Parathyroid adenoma (tissue), 2 donors: Measurements from ENCODE around the gene CYP4F22.
A peak's percentile ranks its signal among the peaks of the same experiment; 100 is the strongest.

Source experiments
- H2AFZ ChIP-seq: fragments of 300-600 bp; sonication (generic); one replicate; pipeline ENCODE4 v1.7.0; 2017; ENCODE audit warnings: antibody characterized with exemption, mild to moderate bottlenecking
- H3K27ac ChIP-seq: fragments of 300-600 bp; sonication (generic); one replicate; pipeline ENCODE4 v1.7.0; 2017
- H3K27me3 ChIP-seq: fragments of 300-600 bp; sonication (generic); one replicate; pipeline ENCODE4 v1.7.0; 2017; ENCODE audit warnings: low read length; ENCODE audit not compliant: control insufficient read depth, insufficient read depth
- H3K36me3 ChIP-seq: fragments of 300-600 bp; sonication (generic); one replicate; pipeline ENCODE4 v1.7.0; 2017; ENCODE audit warnings: low read length; ENCODE audit not compliant: control insufficient read depth, insufficient read depth
- H3K4me1 ChIP-seq: fragments of 300-600 bp; sonication (generic); one replicate; pipeline ENCODE4 v1.7.0; 2017; ENCODE audit warnings: control low read depth
- H3K4me2 ChIP-seq: fragments of 300-600 bp; sonication (generic); one replicate; pipeline ENCODE4 v1.7.0; 2017; ENCODE audit warnings: low read length
- H3K4me3 ChIP-seq: fragments of 300-600 bp; sonication (generic); one replicate; pipeline ENCODE4 v1.7.0; 2017; ENCODE audit warnings: low read depth, low read length
- H3K79me2 ChIP-seq: fragments of 300-600 bp; sonication (generic); one replicate; pipeline ENCODE4 v1.7.0; 2017; ENCODE audit warnings: control low read depth
- H3K9ac ChIP-seq: fragments of 300-600 bp; sonication (generic); one replicate; pipeline ENCODE4 v1.7.0; 2017; ENCODE audit warnings: mild to moderate bottlenecking
- H3K9me3 ChIP-seq: fragments of 300-600 bp; sonication (generic); one replicate; pipeline ENCODE4 v1.7.0; 2017; ENCODE audit warnings: low read length; ENCODE audit not compliant: control insufficient read depth
- CTCF ChIP-seq: fragments of 300-600 bp; sonication (generic); IDR thresholded peaks from one replicate; pipeline ENCODE4 v1.7.0; 2017; ENCODE audit warnings: antibody characterized with exemption, mild to moderate bottlenecking
- donor health status: primary hyperparathyroidism.

The CYP4F22 gene

GRCh38 chr19:15557223-15557622 lies 48.9 kb downstream of the CYP4F22 start:
- Histone ChIP-seq H3K4me3 (no peak overlapping the region), H3K4me1 (peaks cover 2% of the 10 kb centered on the region), H2AFZ (no peak overlapping the region), H3K4me2 (no peak overlapping the region), H3K9me3 (no peaks in the 10 kb centered on the region), H3K9ac (no peak overlapping the region), H3K79me2 (no peaks in the 10 kb centered on the region), H3K27ac (no peak overlapping the region), H3K27me3 (no peaks in the 10 kb centered on the region), H3K36me3 (no peaks in the 10 kb centered on the region)
- no peak for TF ChIP-seq CTCF

GRCh38 chr19:15562145-15562544 lies 53.8 kb downstream of the CYP4F22 start:
- peaks cover 5% of the 10 kb centered on the region for H3K4me1 ChIP-seq
- H3K27ac ChIP-seq = no peak overlapping the region
- H3K36me3 ChIP-seq = no peaks in the 10 kb centered on the region
- H3K9me3 ChIP-seq = no peaks in the 10 kb centered on the region
- H3K27me3 ChIP-seq = no peaks in the 10 kb centered on the region
- H2AFZ ChIP-seq = no peak overlapping the region
- no peak overlapping the region for H3K4me2 ChIP-seq
- H3K79me2 ChIP-seq = no peaks in the 10 kb centered on the region
- no peak overlapping the region for H3K9ac ChIP-seq
- no peak overlapping the region for H3K4me3 ChIP-seq
- no peak for TF ChIP-seq CTCF

- no peak overlapping the region for H3K4me3 ChIP-seq
- H3K9me3 ChIP-seq = no peaks in the 10 kb centered on the region
- no peak overlapping the region for H3K27ac ChIP-seq
- H3K9ac ChIP-seq = no peak overlapping the region
- H3K4me2 ChIP-seq = no peak overlapping the region
- H3K27me3 ChIP-seq = no peaks in the 10 kb centered on the region
- H2AFZ ChIP-seq = no peak overlapping the region
- no peak for TF ChIP-seq CTCF
- no peaks in the 10 kb centered on the region for H3K36me3 ChIP-seq
- H3K4me1 ChIP-seq = peaks cover 5% of the 10 kb centered on the region
- H3K79me2 ChIP-seq = no peaks in the 10 kb centered on the region
Observed at GRCh38 chr19:15562861-15563260, 54.5 kb downstream of the CYP4F22 start.

- no peaks in the 10 kb centered on the region for H3K79me2 ChIP-seq
- no peak overlapping the region for H3K4me3 ChIP-seq
- H3K9ac ChIP-seq = no peak overlapping the region
- H3K27ac ChIP-seq = no peak overlapping the region
- H3K4me2 ChIP-seq = no peak overlapping the region
- H2AFZ ChIP-seq = peak overlapping the region; percentile 30
- H3K27me3 ChIP-seq = no peaks in the 10 kb centered on the region
- H3K4me1 ChIP-seq = peaks cover 5% of the 10 kb centered on the region
- H3K9me3 ChIP-seq = no peaks in the 10 kb centered on the region
- no peak for TF ChIP-seq CTCF
- no peaks in the 10 kb centered on the region for H3K36me3 ChIP-seq
Observed at GRCh38 chr19:15563325-15563794, 55.0 kb downstream of the CYP4F22 start.

GRCh38 chr19:15563931-15564330 lies 55.6 kb downstream of the CYP4F22 start:
- H3K79me2 ChIP-seq = no peaks in the 10 kb centered on the region
- no peaks in the 10 kb centered on the region for H3K9me3 ChIP-seq
- no peak overlapping the region for H3K9ac ChIP-seq
- H3K27ac ChIP-seq = no peak overlapping the region
- no peak overlapping the region for H3K4me2 ChIP-seq
- no peak for TF ChIP-seq CTCF
- no peak overlapping the region for H2AFZ ChIP-seq
- H3K4me1 ChIP-seq = peaks cover 5% of the 10 kb centered on the region
- H3K4me3 ChIP-seq = no peak overlapping the region
- no peaks in the 10 kb centered on the region for H3K27me3 ChIP-seq
- H3K36me3 ChIP-seq = no peaks in the 10 kb centered on the region
